Neural progenitor cell (in vitro differentiated cells): ENCODE data around the gene TIPARP. TPM values are rescaled to one million over a fixed set of nuclear protein-coding genes. Genes with fewer than 3 reads are reported as not detected.
"Not testable (repeated sequence)": the region's sequence is repeated elsewhere in the genome, so short reads cannot be mapped to it uniquely, and the experiment has no call there.

ENCODE experiments used
- DNase-seq: peaks from one replicate; pipeline ENCODE4 v3.0.0-alpha.2; 2016; ENCODE audit warnings: low spot score
- H2AFZ ChIP-seq: fragments of 200-600 bp; sonication (generic); replicated peaks from 2 replicates; pipeline ENCODE4 v1.6.1; 2016; ENCODE audit warnings: antibody characterized with exemption
- H3F3A ChIP-seq: fragments of 200-600 bp; sonication (generic); 2 replicates; pipeline ENCODE4 v1.6.1; 2016; ENCODE audit warnings: antibody characterized with exemption, low read depth
- H3K27ac ChIP-seq: fragments of 200-600 bp; sonication (generic); 2 replicates; pipeline ENCODE4 v1.5.1; 2016; ENCODE audit warnings: mild to moderate bottlenecking
- H3K27me3 ChIP-seq: fragments of 200-600 bp; sonication (generic); 2 replicates; pipeline ENCODE4 v1.6.1; 2016; ENCODE audit warnings: mild to moderate bottlenecking, moderate library complexity
- H3K36me3 ChIP-seq: fragments of 200-600 bp; sonication (generic); 2 replicates; pipeline ENCODE4 v1.5.1; 2016
- H3K4me1 ChIP-seq: fragments of 200-600 bp; sonication (generic); 2 replicates; pipeline ENCODE4 v1.6.1; 2016; ENCODE audit warnings: mixed run types
- H3K4me2 ChIP-seq: fragments of 200-600 bp; sonication (generic); 2 replicates; pipeline ENCODE4 v1.6.1; 2016
- H3K4me3 ChIP-seq: fragments of 200-600 bp; sonication (generic); 2 replicates; pipeline ENCODE4 v1.5.1; 2016
- H3K79me2 ChIP-seq: fragments of 200-600 bp; sonication (generic); 2 replicates; pipeline ENCODE4 v1.6.1; 2016; ENCODE audit warnings: low read depth
- H3K9ac ChIP-seq: fragments of 200-600 bp; sonication (generic); 2 replicates; pipeline ENCODE4 v1.6.1; 2016
- H3K9me3 ChIP-seq: fragments of 200-600 bp; sonication (generic); 2 replicates; pipeline ENCODE4 v1.5.1; 2016; ENCODE audit warnings: low read depth
- H4K20me1 ChIP-seq: fragments of 200-600 bp; sonication (generic); 2 replicates; pipeline ENCODE4 v1.6.1; 2016; ENCODE audit warnings: low read depth
- H3K27ac Mint-ChIP-seq: 3 replicates; pipeline ENCODE4 v1.8.0; 2021; ENCODE audit warnings: mixed read lengths
- H3K27me3 Mint-ChIP-seq: 2 replicates; pipeline ENCODE4 v1.8.0; 2022; ENCODE audit warnings: low read depth, mild to moderate bottlenecking, inconsistent platforms, moderate library complexity, mixed read lengths; ENCODE audit not compliant: insufficient read depth
- H3K36me3 Mint-ChIP-seq: 3 replicates; pipeline ENCODE4 v1.8.0; 2021; ENCODE audit warnings: mixed read lengths
- H3K4me1 Mint-ChIP-seq: 3 replicates; pipeline ENCODE4 v1.8.0; 2021; ENCODE audit warnings: mixed read lengths
- H3K4me3 Mint-ChIP-seq: 3 replicates; pipeline ENCODE4 v1.8.0; 2021; ENCODE audit warnings: mild to moderate bottlenecking, moderate library complexity, mixed read lengths
- H3K9me3 Mint-ChIP-seq: 3 replicates; pipeline ENCODE4 v1.8.0; 2020; ENCODE audit warnings: mixed read lengths
- CTCF ChIP-seq: fragments of 200-600 bp; sonication (generic); IDR thresholded peaks from 2 replicates; pipeline ENCODE4 v1.5.1; 2017; ENCODE audit warnings: antibody characterized with exemption, mild to moderate bottlenecking
- EZH2 ChIP-seq: fragments of 200-600 bp; sonication (generic); IDR thresholded peaks from 2 replicates; pipeline ENCODE4 v1.6.1; 2017; ENCODE audit warnings: antibody characterized with exemption, mild to moderate bottlenecking, moderate library complexity
- EZH2phosphoT487 ChIP-seq: fragments of 200-600 bp; sonication (generic); IDR thresholded peaks from 2 replicates; pipeline ENCODE4 v1.6.1; 2017; ENCODE audit warnings: antibody characterized with exemption
- total RNA-seq: library from RNA; depleted of rRNA; stranded (reverse); fragments of >200 nt; gene quantifications from 2 replicates; pipeline ENCODE4 v1.2.3, GENCODE V29; 2015; ENCODE audit warnings: low replicate concordance

The TIPARP gene
- total RNA-seq, 1 donor from 2014 or later, result 13.5 TPM

GRCh38 chr3:156735471-156735870 is 61.1 kb downstream of the TIPARP start:
- Histone ChIP-seq H3K27me3 (no peaks in the 10 kb centered on the region), H3K9me3 (no peaks in the 10 kb centered on the region), H3K4me3 (no peak overlapping the region), H4K20me1 (no peaks in the 10 kb centered on the region), H3K9ac (no peak overlapping the region), H3F3A (no peaks in the 10 kb centered on the region), H3K4me2 (no peak overlapping the region), H3K27ac (no peak overlapping the region), H3K36me3 (no peaks in the 10 kb centered on the region), H3K79me2 (no peaks in the 10 kb centered on the region), H2AFZ (no peak overlapping the region), H3K4me1 (no peaks in the 10 kb centered on the region)
- no peak for DNase-seq
- Mint-ChIP-seq H3K4me1 (peaks cover 33% of the 10 kb centered on the region), H3K4me3 (no peak overlapping the region), H3K36me3 (no peaks in the 10 kb centered on the region), H3K27ac (no peak overlapping the region), H3K9me3 (peaks cover 2% of the 10 kb centered on the region), H3K27me3 (peaks cover 5% of the 10 kb centered on the region)
- TF ChIP-seq CTCF, result no peak
- no peak for TF ChIP-seq EZH2phosphoT487
- no peak for TF ChIP-seq EZH2

DNA sequence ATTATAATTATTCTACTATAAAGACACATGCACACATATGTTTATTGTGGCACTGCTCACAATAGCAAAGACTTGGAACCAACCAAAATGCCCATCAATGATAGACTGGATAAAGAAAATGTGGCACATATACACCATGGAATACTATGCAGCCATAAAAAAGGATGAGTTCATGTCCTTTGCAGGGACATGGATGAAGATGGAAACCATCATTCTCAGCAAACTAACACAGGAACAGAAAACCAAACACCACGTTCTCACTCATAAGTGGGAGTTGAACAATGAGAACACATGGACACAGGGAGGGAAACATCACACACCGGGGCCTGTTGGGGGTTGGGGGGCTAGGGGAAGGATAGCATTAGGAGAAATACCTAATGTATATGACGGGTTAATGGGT is 62.7 kb downstream of the TIPARP start:
- H3K36me3 ChIP-seq, H3K27ac Mint-ChIP-seq, H3K79me2 ChIP-seq, H3K9ac ChIP-seq, H3K36me3 Mint-ChIP-seq, H3K4me1 ChIP-seq, H2AFZ ChIP-seq, H3F3A ChIP-seq, H3K4me3 ChIP-seq, DNase-seq, H3K27ac ChIP-seq, H3K4me2 ChIP-seq, H4K20me1 ChIP-seq, H3K4me3 Mint-ChIP-seq, H3K27me3 ChIP-seq, H3K9me3 ChIP-seq, H3K9me3 Mint-ChIP-seq, H3K27me3 Mint-ChIP-seq: not testable (repeated sequence)
- peaks cover 25% of the 10 kb centered on the region for H3K4me1 Mint-ChIP-seq

DNA sequence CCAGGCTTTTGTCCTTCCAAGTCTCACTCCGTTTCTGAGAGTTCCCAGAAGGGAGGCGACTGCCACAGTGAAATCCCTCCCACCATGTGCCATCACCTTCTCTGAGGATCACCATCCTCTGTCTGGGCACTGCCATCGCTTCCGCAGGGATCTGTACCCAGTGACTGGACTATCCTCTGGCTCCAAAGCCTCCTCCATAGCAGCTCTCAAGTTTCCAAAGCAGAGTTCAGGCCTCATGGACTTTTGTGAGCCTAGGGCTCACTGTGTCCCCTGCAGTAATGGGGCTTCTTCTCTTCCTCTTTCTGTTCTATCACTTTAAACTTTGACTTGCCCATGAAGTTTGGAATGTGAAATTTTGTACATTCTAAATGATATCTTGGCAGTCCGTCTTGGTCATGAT is 63.9 kb downstream of the TIPARP start:
- no peaks in the 10 kb centered on the region for H4K20me1 ChIP-seq
- Mint-ChIP-seq H3K4me3 (peak overlapping the region; percentile 38), H3K27me3 (peaks cover 8% of the 10 kb centered on the region), H3K36me3 (peaks cover 2% of the 10 kb centered on the region), H3K9me3 (peaks cover 2% of the 10 kb centered on the region), H3K27ac (no peak overlapping the region), H3K4me1 (peaks cover 13% of the 10 kb centered on the region)
- H3K9ac ChIP-seq, result no peak overlapping the region
- no peak overlapping the region for H2AFZ ChIP-seq
- TF ChIP-seq CTCF (no peak), EZH2phosphoT487 (no peak), EZH2 (no peak)
- H3K27ac ChIP-seq, result no peak overlapping the region
- no peaks in the 10 kb centered on the region for H3K79me2 ChIP-seq
- H3K4me2 ChIP-seq, result no peak overlapping the region
- H3F3A ChIP-seq, result no peaks in the 10 kb centered on the region
- no peaks in the 10 kb centered on the region for H3K9me3 ChIP-seq
- H3K4me1 ChIP-seq, result no peaks in the 10 kb centered on the region
- DNase-seq, result no peak
- H3K36me3 ChIP-seq, result no peaks in the 10 kb centered on the region
- H3K4me3 ChIP-seq, result no peak overlapping the region
- H3K27me3 ChIP-seq, result no peaks in the 10 kb centered on the region

DNA sequence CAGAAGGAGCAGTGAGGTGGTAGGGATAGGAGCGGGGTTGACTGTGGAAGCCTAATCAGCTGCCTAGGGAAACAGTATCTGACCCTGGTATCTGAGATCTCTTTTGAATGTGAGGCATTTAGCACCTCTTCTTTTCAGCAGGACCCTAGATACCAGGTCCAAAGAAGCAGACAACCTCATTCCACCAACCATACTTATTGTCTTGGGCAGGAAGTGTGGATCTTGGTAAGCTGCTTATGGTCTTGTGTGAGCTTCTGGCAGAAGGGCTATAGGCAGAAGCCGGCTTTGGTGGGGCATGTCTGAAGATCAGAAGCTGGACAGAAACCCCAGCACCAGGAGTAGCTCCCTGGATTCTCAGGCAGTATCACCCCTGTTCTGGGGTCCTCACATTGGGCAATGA is 65.6 kb downstream of the TIPARP start:
- Histone ChIP-seq H2AFZ (no peak overlapping the region), H3K4me2 (no peak overlapping the region), H3F3A (no peaks in the 10 kb centered on the region), H3K4me1 (no peaks in the 10 kb centered on the region), H3K79me2 (no peaks in the 10 kb centered on the region), H3K4me3 (no peak overlapping the region), H3K27me3 (no peaks in the 10 kb centered on the region), H3K9ac (no peak overlapping the region), H3K36me3 (no peaks in the 10 kb centered on the region), H3K27ac (no peak overlapping the region), H4K20me1 (no peaks in the 10 kb centered on the region), H3K9me3 (no peaks in the 10 kb centered on the region)
- peaks cover 2% of the 10 kb centered on the region for H3K36me3 Mint-ChIP-seq
- peaks cover 2% of the 10 kb centered on the region for H3K9me3 Mint-ChIP-seq
- no peak for TF ChIP-seq CTCF
- no peak for TF ChIP-seq EZH2phosphoT487
- no peak overlapping the region for H3K27ac Mint-ChIP-seq
- H3K4me3 Mint-ChIP-seq, result no peak overlapping the region
- H3K27me3 Mint-ChIP-seq, result peaks cover 10% of the 10 kb centered on the region
- no peak for DNase-seq
- peaks cover 2% of the 10 kb centered on the region for H3K4me1 Mint-ChIP-seq

DNA sequence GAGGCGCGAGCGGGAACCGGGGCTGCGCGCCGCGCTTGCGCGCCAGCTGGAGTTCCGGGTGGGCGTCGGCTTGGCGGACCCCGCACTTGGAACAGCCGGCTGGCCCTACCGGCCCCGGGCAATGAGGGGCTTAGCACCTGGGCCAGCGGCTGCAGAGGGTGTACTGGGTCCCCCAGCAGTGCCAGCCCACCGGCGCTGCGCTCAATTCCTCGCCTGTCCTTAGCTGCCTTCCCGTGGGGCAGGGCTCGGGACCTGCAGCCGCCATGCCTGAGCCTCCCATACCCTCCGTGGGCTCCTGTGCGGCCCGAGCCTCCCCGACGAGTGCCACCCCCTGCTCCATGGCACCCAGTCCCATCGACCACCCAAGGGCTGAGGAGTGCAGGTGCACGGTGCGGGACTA is 66.2 kb downstream of the TIPARP start:
- H3K4me3 Mint-ChIP-seq, H3K27ac Mint-ChIP-seq, DNase-seq, H3K36me3 ChIP-seq, H3K4me2 ChIP-seq, H3K27ac ChIP-seq, H3F3A ChIP-seq, H3K9ac ChIP-seq, H3K4me1 ChIP-seq, H4K20me1 ChIP-seq, H3K79me2 ChIP-seq, H2AFZ ChIP-seq, H3K4me3 ChIP-seq, H3K36me3 Mint-ChIP-seq, H3K27me3 Mint-ChIP-seq, H3K4me1 Mint-ChIP-seq, H3K9me3 ChIP-seq, H3K27me3 ChIP-seq, H3K9me3 Mint-ChIP-seq: not testable (repeated sequence)
